IMR-90 (cell line): Measurements from ENCODE around the gene CAPN3. TPM values are rescaled to one million over a fixed set of nuclear protein-coding genes. Genes with fewer than 3 reads are reported as not detected.
A peak's percentile ranks its signal among the peaks of the same experiment; 100 is the strongest.
"Not testable (repeated sequence)": the region's sequence is repeated elsewhere in the genome, so short reads cannot be mapped to it uniquely, and the experiment has no call there.

Experiments used
- ATAC-seq: fragments of 200-7000 bp; cut with Tn5 transposase; 2 replicates; pipeline ENCODE4 v1.9.1; 2020; ENCODE audit warnings: low read depth, mild to moderate bottlenecking, moderate library complexity
- BruUV-seq: library from RNA; stranded (reverse); fragments of 400-500 nt; replicated peaks from 2 replicates; lab custom pipeline; 2021; lab: Mats Ljungman, UMichigan
- CTCF ChIA-PET: fragments of 300-600 bp; formaldehyde crosslinking; extraction: SDS; loops from one replicate; lab custom pipeline; 2021; ENCODE audit warnings: antibody characterized with exemption; lab: Yijun Ruan, JAX
- POLR2A ChIA-PET: fragments of 300-600 bp; sonication (Branson Sonifier 250); formaldehyde crosslinking; loops from one replicate; lab custom pipeline; 2022; ENCODE audit warnings: antibody characterized with exemption; ENCODE audit not compliant: unreplicated experiment; lab: Charles Lee
- DNase-seq: peaks from one replicate; pipeline ENCODE4 v3.0.0; 2013
- H2AFZ ChIP-seq: replicated peaks from 2 replicates; pipeline ENCODE3; 2013; ENCODE audit warnings: low read length, mild to moderate bottlenecking; ENCODE audit not compliant: poor library complexity
- H2AK5ac ChIP-seq: 2 replicates; pipeline ENCODE4 v1.6.1; 2013; ENCODE audit warnings: low read depth, low read length, inconsistent platforms
- H2AK9ac ChIP-seq: replicated peaks from 2 replicates; pipeline ENCODE3; 2013; ENCODE audit warnings: mild to moderate bottlenecking, low read depth, low read length, moderate library complexity; ENCODE audit not compliant: poor library complexity
- H2BK120ac ChIP-seq: 2 replicates; pipeline ENCODE4 v1.6.1; 2013; ENCODE audit warnings: low read depth, low read length, inconsistent platforms
- H2BK15ac ChIP-seq: 3 replicates; pipeline ENCODE4 v1.6.1; 2013; ENCODE audit warnings: low read depth, low read length, inconsistent platforms
- H2BK20ac ChIP-seq: 2 replicates; pipeline ENCODE4 v1.6.1; 2013; ENCODE audit warnings: low read depth, mild to moderate bottlenecking, inconsistent platforms, low read length, moderate library complexity
- H2BK5ac ChIP-seq: 2 replicates; pipeline ENCODE4 v1.6.1; 2013; ENCODE audit warnings: mild to moderate bottlenecking, low read depth, low read length, inconsistent platforms; ENCODE audit not compliant: poor library complexity, severe bottlenecking
- H3K14ac ChIP-seq: replicated peaks from 2 replicates; pipeline ENCODE4 v1.6.1; 2013; ENCODE audit warnings: low read depth, low read length, inconsistent platforms
- H3K18ac ChIP-seq: 2 replicates; pipeline ENCODE4 v1.6.1; 2013; ENCODE audit warnings: low read depth, low read length, control low read depth
- H3K23ac ChIP-seq: 2 replicates; pipeline ENCODE4 v1.6.1; 2013; ENCODE audit warnings: low read depth, low read length, inconsistent platforms
- H3K27ac ChIP-seq: 2 replicates; pipeline ENCODE4 v1.5.1; 2013; ENCODE audit warnings: mild to moderate bottlenecking, control low read depth, low read length; ENCODE audit not compliant: insufficient read depth
- H3K27me3 ChIP-seq: 2 replicates; pipeline ENCODE4 v1.6.1; 2013; ENCODE audit warnings: low read length; ENCODE audit not compliant: control insufficient read depth, insufficient read depth
- H3K36me3 ChIP-seq: 2 replicates; pipeline ENCODE4 v1.6.1; 2013; ENCODE audit warnings: low read length, mixed read lengths; ENCODE audit not compliant: control insufficient read depth, insufficient read depth
- H3K4ac ChIP-seq: 2 replicates; pipeline ENCODE4 v1.6.1; 2013; ENCODE audit warnings: low read depth, low read length, inconsistent platforms
- H3K4me1 ChIP-seq: 2 replicates; pipeline ENCODE4 v1.6.1; 2013; ENCODE audit warnings: low read length, mixed read lengths; ENCODE audit not compliant: control insufficient read depth, insufficient read depth
- H3K4me2 ChIP-seq: 2 replicates; pipeline ENCODE4 v1.6.1; 2013; ENCODE audit warnings: low read depth, mild to moderate bottlenecking, control low read depth, low read length, moderate library complexity
- H3K4me3 ChIP-seq: 2 replicates; pipeline ENCODE4 v1.5.1; 2013; ENCODE audit warnings: low read depth, mild to moderate bottlenecking, control low read depth, low read length, moderate library complexity; ENCODE audit not compliant: insufficient read depth
- H3K56ac ChIP-seq: 2 replicates; pipeline ENCODE4 v1.6.1; 2013; ENCODE audit warnings: low read length, inconsistent platforms; ENCODE audit not compliant: insufficient read depth; ENCODE audit errors: extremely low read depth
- H3K79me1 ChIP-seq, 2 experiments: 2 replicates each; pipeline ENCODE4 v1.6.1; 2013; ENCODE audit warnings: low read length in 2 of 2, inconsistent platforms in 1 of 2, low read depth in 1 of 2
- H3K9ac ChIP-seq: 2 replicates; pipeline ENCODE4 v1.6.1; 2013; ENCODE audit warnings: low read depth, low read length, control low read depth
- H3K9me1 ChIP-seq: 2 replicates; pipeline ENCODE4 v1.6.1; 2013; ENCODE audit warnings: low read length, inconsistent platforms; ENCODE audit not compliant: insufficient read depth
- H3K9me3 ChIP-seq: 2 replicates; pipeline ENCODE4 v1.6.1; 2013; ENCODE audit warnings: low read length; ENCODE audit not compliant: control insufficient read depth, insufficient read depth
- H4K20me1 ChIP-seq: 2 replicates; pipeline ENCODE4 v1.6.1; 2013; ENCODE audit warnings: low read length, inconsistent platforms; ENCODE audit not compliant: insufficient read depth
- H4K5ac ChIP-seq: 2 replicates; pipeline ENCODE4 v1.6.1; 2013; ENCODE audit warnings: mild to moderate bottlenecking, low read depth, low read length, control low read depth
- H4K8ac ChIP-seq, 2 experiments: 2 replicates each; pipeline ENCODE4 v1.6.1; 2013; ENCODE audit warnings: low read depth in 2 of 2, low read length in 2 of 2, control low read depth in 1 of 2, inconsistent platforms in 1 of 2
- H4K91ac ChIP-seq: 2 replicates; pipeline ENCODE4 v1.6.1; 2013; ENCODE audit warnings: low read depth, low read length, inconsistent platforms; ENCODE audit not compliant: insufficient read depth
- MAZ ChIP-seq: IDR thresholded peaks from 2 replicates; pipeline ENCODE4 v1.6.1; 2012; ENCODE audit warnings: low read depth, mild to moderate bottlenecking, low read length, improper control_type of control experiment, moderate library complexity, borderline replicate concordance
- NFE2L2 ChIP-seq: fragments of 150-350 bp; IDR thresholded peaks from 2 replicates; pipeline ENCODE4 v1.6.1; 2016; ENCODE audit warnings: low read depth, mild to moderate bottlenecking, low read length
- SMC3 ChIP-seq: fragments of 150-350 bp; IDR thresholded peaks from 2 replicates; pipeline ENCODE4 v1.6.1; 2016; ENCODE audit warnings: low read depth, mild to moderate bottlenecking, antibody characterized with exemption, low read length, moderate library complexity
- WGBS, 2 experiments: methylation state at CpG; one replicate each; pipeline versions ENCODE4 v1.1.5 to v1.1.7; 2013; ENCODE audit warnings: missing lambda C conversion rate in 2 of 2; ENCODE audit not compliant: insufficient read length in 1 of 2; ENCODE audit errors: extremely low coverage in 2 of 2; 5-methylcytosine and 5-hydroxymethylcytosine counted together
- dilution Hi-C: fragments of 300-500 bp; cut with HindIII; formaldehyde crosslinking; loops from one replicate; pipeline ENCODE4 v1.14.3; 2018; ENCODE audit warnings: low sequenced_read_pairs; ENCODE audit not compliant: unreplicated experiment
- in situ Hi-C: fragments of 300-500 bp; cut with MboI; formaldehyde crosslinking; loops from 3 replicates; pipeline ENCODE4 v1.14.3; 2019; ENCODE audit warnings: low sequenced_read_pairs, inconsistent platforms, mixed read lengths
- intact Hi-C: fragments of 100-400 bp; cut with micrococcal nuclease; formaldehyde crosslinking; loops from 2 replicates; pipeline ENCODE4 v1.10.0; 2022
- polyA plus RNA-seq, 3 experiments: library from polyadenylated mRNA; depleted of rRNA; stranded (reverse); fragments of >200 nt; gene quantifications; 2 replicates each; pipeline ENCODE4 v1.2.3, GENCODE V29; 2012; ENCODE audit warnings: low replicate concordance in 1 of 3
- total RNA-seq: library from RNA; depleted of rRNA; stranded (reverse); fragments of >200 nt; gene quantifications from 2 replicates; pipeline ENCODE4 v1.2.3, GENCODE V29; 2012

The CAPN3 gene
- total and polyA plus RNA-seq, 2 of the 4 experiments (the other 2 are of a cell fraction): 1.1 to 1.4 TPM

DNA sequence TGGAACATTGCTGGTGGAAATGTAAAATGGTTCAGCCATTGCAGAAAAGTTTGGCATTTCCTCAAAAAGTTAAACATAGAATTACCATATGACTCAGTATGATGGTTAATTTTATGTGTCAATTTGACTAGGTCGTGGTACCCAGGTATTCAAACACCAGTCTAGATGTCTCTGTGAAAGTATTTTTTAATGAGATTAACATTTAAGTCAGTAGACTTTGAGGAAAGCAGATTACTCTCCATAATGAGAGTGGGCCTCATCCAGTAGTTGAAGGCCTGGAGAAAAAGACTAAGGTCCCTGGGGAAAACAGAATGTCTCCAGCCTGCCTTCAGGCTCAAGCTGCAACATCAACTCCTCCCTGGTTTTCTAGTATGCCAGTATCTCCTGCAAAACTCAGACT is 43.8 kb upstream of the CAPN3 start:
- no peak overlapping the region for H2BK120ac ChIP-seq
- H3K4me1 ChIP-seq: 0 out of 2 replicates have a peak, but pooled peaks cover 2% of the 10 kb centered on the region
- intact Hi-C loops: no loop called here
- H3K9me1 ChIP-seq: peaks cover 4% of the 10 kb centered on the region; the same call in 1 of the 2 replicates
- POLR2A ChIA-PET: no interaction called here
- H2BK15ac ChIP-seq: no peak overlapping the region
- no CpG with 5 or more reads among the region's 1 CpG for WGBS, 2 experiments
- H3K4ac ChIP-seq: no peak overlapping the region
- TF ChIP-seq MAZ (no peak), SMC3 (no peak), NFE2L2 (no peak)
- H3K56ac ChIP-seq: no peak overlapping the region
- no peak overlapping the region; the same call in 1 of the 2 replicates for H3K18ac ChIP-seq
- H3K4me2 ChIP-seq: no peak overlapping the region
- no peak overlapping the region for H2BK20ac ChIP-seq
- no peak overlapping the region for H2AFZ ChIP-seq
- CTCF ChIA-PET: no interaction called here
- no peaks in the 10 kb centered on the region for H3K36me3 ChIP-seq
- no peak overlapping the region for H4K5ac ChIP-seq
- H3K27me3 ChIP-seq: no peaks in the 10 kb centered on the region
- 0 out of 2 replicates have a peak overlapping the region, but pooled peaks have one; percentile 41 for H3K14ac ChIP-seq
- no peak overlapping the region for H3K4me3 ChIP-seq
- H4K20me1 ChIP-seq: no peaks in the 10 kb centered on the region
- no peak overlapping the region for H2BK5ac ChIP-seq
- H2AK5ac ChIP-seq: no peak overlapping the region
- no peak for DNase-seq
- no peaks in the 10 kb centered on the region for H3K9me3 ChIP-seq
- in situ Hi-C loops: no loop called here
- H3K23ac ChIP-seq: no peak overlapping the region
- dilution Hi-C loops: no loop called here
- H4K91ac ChIP-seq: no peak overlapping the region
- ATAC-seq: no peak
- no peak overlapping the region for H3K9ac ChIP-seq
- no peak overlapping the region for H3K27ac ChIP-seq
- BruUV-seq: no TSS peak
- H2AK9ac ChIP-seq: no peak overlapping the region
- H3K79me1 ChIP-seq: no peaks in the 10 kb centered on the region
- H4K8ac ChIP-seq: no peak overlapping the region

DNA sequence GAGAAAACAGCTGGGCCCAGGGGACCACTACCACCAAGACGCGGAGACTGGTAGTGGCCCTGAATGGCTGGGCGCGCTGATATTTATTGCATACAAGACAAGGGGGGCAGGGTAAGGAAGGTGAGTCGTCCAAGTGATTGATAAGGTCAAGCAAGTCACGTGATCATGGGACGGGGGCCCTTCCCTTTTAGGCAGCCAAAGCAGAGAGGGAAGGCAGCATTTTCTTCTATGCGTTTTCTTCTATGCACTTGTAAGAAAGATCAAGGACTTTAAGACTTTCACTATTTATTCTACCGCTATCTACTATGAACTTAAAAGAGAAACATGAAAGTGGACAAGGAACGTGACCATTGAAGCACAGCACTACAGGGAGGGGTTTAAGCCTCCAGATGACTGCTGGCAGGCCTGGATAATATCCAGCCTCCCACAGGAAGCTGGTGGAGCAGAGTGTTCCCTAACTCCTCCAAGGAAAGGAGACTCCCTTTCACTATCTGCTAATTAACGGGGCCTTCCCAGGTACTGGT is 43.0 kb upstream of the CAPN3 start:
- H3K27me3 ChIP-seq, H3K27ac ChIP-seq, H3K56ac ChIP-seq, H4K8ac ChIP-seq, H3K4me2 ChIP-seq, dilution Hi-C loops, BruUV-seq, H3K9ac ChIP-seq, H3K14ac ChIP-seq, POLR2A ChIA-PET, H2BK20ac ChIP-seq, H4K5ac ChIP-seq, H3K18ac ChIP-seq, H3K36me3 ChIP-seq, H2AFZ ChIP-seq, ATAC-seq, H4K20me1 ChIP-seq, H4K91ac ChIP-seq, H2BK120ac ChIP-seq, H3K9me3 ChIP-seq, H3K4ac ChIP-seq, DNase-seq, H2AK5ac ChIP-seq, H3K79me1 ChIP-seq, H3K4me3 ChIP-seq, H3K9me1 ChIP-seq, H2AK9ac ChIP-seq, H2BK5ac ChIP-seq, H3K4me1 ChIP-seq, H3K23ac ChIP-seq, CTCF ChIA-PET, H2BK15ac ChIP-seq, intact Hi-C loops, in situ Hi-C loops: not testable (repeated sequence)
- 83% methylated on average over 6 of the region's 11 CpGs; no CpG with 5 or more reads in 1 of the 2 experiments for WGBS, 2 experiments
